Measurements from ENCODE around the gene ETHE1.

The ETHE1 gene

GRCh38 chr19:43480574-43480973 is 46.4 kb downstream of the ETHE1 start:
- Histone ChIP-seq H3K4me3 (ENCODE audit: low read length) (no peak overlapping the region), H3K9me3 (ENCODE audit: insufficient read depth, low read depth, low read length) (no peaks in the 10 kb centered on the region), H3K27ac (ENCODE audit: low read length) (no peak overlapping the region), H3K36me3 (ENCODE audit: insufficient read depth, low read depth, low read length) (no peaks in the 10 kb centered on the region), H3K9ac (ENCODE audit: low read depth, low read length) (no peak overlapping the region), H3K4me1 (ENCODE audit: insufficient read depth, low read length) (no peaks in the 10 kb centered on the region), H3K27me3 (ENCODE audit: insufficient read depth, low read length) (peaks cover 8% of the 10 kb centered on the region; the same call in 1 of the 2 replicates)

- Histone ChIP-seq H3K27me3 (ENCODE audit: insufficient read depth, low read length) (peaks cover 9% of the 10 kb centered on the region; the same call in 1 of the 2 replicates), H3K4me3 (ENCODE audit: low read length) (no peak overlapping the region), H3K9me3 (ENCODE audit: insufficient read depth, low read depth, low read length) (no peaks in the 10 kb centered on the region), H3K27ac (ENCODE audit: low read length) (no peak overlapping the region), H3K9ac (ENCODE audit: low read depth, low read length) (no peak overlapping the region), H3K36me3 (ENCODE audit: insufficient read depth, low read depth, low read length) (no peaks in the 10 kb centered on the region), H3K4me1 (ENCODE audit: insufficient read depth, low read length) (no peaks in the 10 kb centered on the region)
Measured at GRCh38 chr19:43479961-43480561, 46.9 kb downstream of the ETHE1 start.

- Histone ChIP-seq H3K27ac (ENCODE audit: low read length) (no peak overlapping the region), H3K4me1 (ENCODE audit: insufficient read depth, low read length) (no peaks in the 10 kb centered on the region), H3K27me3 (ENCODE audit: insufficient read depth, low read length) (peaks cover 9% of the 10 kb centered on the region; the same call in 1 of the 2 replicates), H3K36me3 (ENCODE audit: insufficient read depth, low read depth, low read length) (no peaks in the 10 kb centered on the region), H3K9ac (ENCODE audit: low read depth, low read length) (no peak overlapping the region), H3K4me3 (ENCODE audit: low read length) (no peak overlapping the region), H3K9me3 (ENCODE audit: insufficient read depth, low read depth, low read length) (no peaks in the 10 kb centered on the region)
Measured at GRCh38 chr19:43479226-43479625, 47.8 kb downstream of the ETHE1 start.

GRCh38 chr19:43478323-43478722 is 48.7 kb downstream of the ETHE1 start:
- no peaks in the 10 kb centered on the region for H3K36me3 ChIP-seq (ENCODE audit: insufficient read depth, low read depth, low read length)
- no peak overlapping the region for H3K4me3 ChIP-seq (ENCODE audit: low read length)
- no peaks in the 10 kb centered on the region for H3K9me3 ChIP-seq (ENCODE audit: insufficient read depth, low read depth, low read length)
- no peaks in the 10 kb centered on the region for H3K4me1 ChIP-seq (ENCODE audit: insufficient read depth, low read length)
- no peak overlapping the region for H3K9ac ChIP-seq (ENCODE audit: low read depth, low read length)
- H3K27ac ChIP-seq (ENCODE audit: low read length), result no peak overlapping the region
- peaks cover 9% of the 10 kb centered on the region; the same call in 1 of the 2 replicates for H3K27me3 ChIP-seq (ENCODE audit: insufficient read depth, low read length)

- Histone ChIP-seq H3K36me3 (ENCODE audit: insufficient read depth, low read depth, low read length) (no peaks in the 10 kb centered on the region), H3K4me1 (ENCODE audit: insufficient read depth, low read length) (no peaks in the 10 kb centered on the region), H3K9ac (ENCODE audit: low read depth, low read length) (no peak overlapping the region), H3K4me3 (ENCODE audit: low read length) (no peak overlapping the region), H3K27ac (ENCODE audit: low read length) (no peak overlapping the region), H3K9me3 (ENCODE audit: insufficient read depth, low read depth, low read length) (no peaks in the 10 kb centered on the region), H3K27me3 (ENCODE audit: insufficient read depth, low read length) (peaks cover 9% of the 10 kb centered on the region; the same call in 1 of the 2 replicates)
Measured at GRCh38 chr19:43476606-43477005, 50.4 kb downstream of the ETHE1 start.

GRCh38 chr19:43474986-43475705 is 51.9 kb downstream of the ETHE1 start:
- Histone ChIP-seq H3K4me1 (ENCODE audit: insufficient read depth, low read length) (no peaks in the 10 kb centered on the region), H3K36me3 (ENCODE audit: insufficient read depth, low read depth, low read length) (no peaks in the 10 kb centered on the region), H3K9ac (ENCODE audit: low read depth, low read length) (peak overlapping the region; percentile 57; the same call in 1 of the 2 replicates), H3K4me3 (ENCODE audit: low read length) (peak overlapping the region; percentile 55), H3K27me3 (ENCODE audit: insufficient read depth, low read length) (peaks cover 9% of the 10 kb centered on the region; the same call in 1 of the 2 replicates), H3K27ac (ENCODE audit: low read length) (no peak overlapping the region), H3K9me3 (ENCODE audit: insufficient read depth, low read depth, low read length) (no peaks in the 10 kb centered on the region)

- Histone ChIP-seq H3K4me3 (ENCODE audit: low read length) (peak overlapping the region; percentile 55; the same call in 1 of the 2 replicates), H3K27ac (ENCODE audit: low read length) (no peak overlapping the region), H3K9ac (ENCODE audit: low read depth, low read length) (peak overlapping the region; percentile 57; the same call in 1 of the 2 replicates), H3K27me3 (ENCODE audit: insufficient read depth, low read length) (peaks cover 9% of the 10 kb centered on the region; the same call in 1 of the 2 replicates), H3K4me1 (ENCODE audit: insufficient read depth, low read length) (no peaks in the 10 kb centered on the region), H3K36me3 (ENCODE audit: insufficient read depth, low read depth, low read length) (no peaks in the 10 kb centered on the region), H3K9me3 (ENCODE audit: insufficient read depth, low read depth, low read length) (no peaks in the 10 kb centered on the region)
Measured at GRCh38 chr19:43474487-43474886, 52.5 kb downstream of the ETHE1 start.

GRCh38 chr19:43471091-43471490 is 55.9 kb downstream of the ETHE1 start:
- H3K9me3 ChIP-seq (ENCODE audit: insufficient read depth, low read depth, low read length), result no peaks in the 10 kb centered on the region
- no peaks in the 10 kb centered on the region for H3K36me3 ChIP-seq (ENCODE audit: insufficient read depth, low read depth, low read length)
- H3K4me3 ChIP-seq (ENCODE audit: low read length), result no peak overlapping the region
- H3K27ac ChIP-seq (ENCODE audit: low read length), result no peak overlapping the region
- no peaks in the 10 kb centered on the region for H3K4me1 ChIP-seq (ENCODE audit: insufficient read depth, low read length)
- no peak overlapping the region for H3K9ac ChIP-seq (ENCODE audit: low read depth, low read length)
- H3K27me3 ChIP-seq (ENCODE audit: insufficient read depth, low read length), result peaks cover 9% of the 10 kb centered on the region

- H3K9ac ChIP-seq (ENCODE audit: low read depth, low read length), result no peak overlapping the region
- no peak overlapping the region for H3K4me3 ChIP-seq (ENCODE audit: low read length)
- no peaks in the 10 kb centered on the region for H3K4me1 ChIP-seq (ENCODE audit: insufficient read depth, low read length)
- H3K9me3 ChIP-seq (ENCODE audit: insufficient read depth, low read depth, low read length), result no peaks in the 10 kb centered on the region
- H3K36me3 ChIP-seq (ENCODE audit: insufficient read depth, low read depth, low read length), result no peaks in the 10 kb centered on the region
- H3K27ac ChIP-seq (ENCODE audit: low read length), result no peak overlapping the region
- H3K27me3 ChIP-seq (ENCODE audit: insufficient read depth, low read length), result peaks cover 10% of the 10 kb centered on the region
Measured at GRCh38 chr19:43470288-43470687, 56.7 kb downstream of the ETHE1 start.

GRCh38 chr19:43469160-43469480 is 57.9 kb downstream of the ETHE1 start:
- Histone ChIP-seq H3K27ac (ENCODE audit: low read length) (no peak overlapping the region), H3K27me3 (ENCODE audit: insufficient read depth, low read length) (peaks cover 21% of the 10 kb centered on the region), H3K4me3 (ENCODE audit: low read length) (no peak overlapping the region), H3K4me1 (ENCODE audit: insufficient read depth, low read length) (no peaks in the 10 kb centered on the region), H3K9ac (ENCODE audit: low read depth, low read length) (no peak overlapping the region), H3K9me3 (ENCODE audit: insufficient read depth, low read depth, low read length) (no peaks in the 10 kb centered on the region), H3K36me3 (ENCODE audit: insufficient read depth, low read depth, low read length) (no peaks in the 10 kb centered on the region)

GRCh38 chr19:43468354-43469159 is 58.4 kb downstream of the ETHE1 start:
- no peak overlapping the region for H3K4me3 ChIP-seq (ENCODE audit: low read length)
- no peaks in the 10 kb centered on the region for H3K36me3 ChIP-seq (ENCODE audit: insufficient read depth, low read depth, low read length)
- H3K9me3 ChIP-seq (ENCODE audit: insufficient read depth, low read depth, low read length), result no peaks in the 10 kb centered on the region
- peaks cover 21% of the 10 kb centered on the region for H3K27me3 ChIP-seq (ENCODE audit: insufficient read depth, low read length)
- no peaks in the 10 kb centered on the region for H3K4me1 ChIP-seq (ENCODE audit: insufficient read depth, low read length)
- no peak overlapping the region for H3K9ac ChIP-seq (ENCODE audit: low read depth, low read length)
- no peak overlapping the region for H3K27ac ChIP-seq (ENCODE audit: low read length)

Data from iPS-20b (cell line).